MCF 10A (cell line): ENCODE measurements around the gene EMC6. TPM values are rescaled to one million over a fixed set of nuclear protein-coding genes. Genes with fewer than 3 reads are reported as not detected.

ENCODE experiments used
- BruUV-seq: library from RNA; stranded (reverse); fragments of 400-500 nt; replicated peaks from 2 replicates; lab custom pipeline; 2021; lab: Mats Ljungman, UMichigan
- CTCF ChIA-PET: fragments of 300-600 bp; sonication (Branson Sonifier 250); formaldehyde crosslinking; extraction: SDS; loops from one replicate; lab custom pipeline; 2021; ENCODE audit warnings: antibody characterized with exemption, inconsistent platforms; lab: Yijun Ruan, JAX
- POLR2A ChIA-PET: fragments of 300-600, 350-650 bp; sonication (Branson Sonifier 250); formaldehyde crosslinking; extraction: SDS; loops from one replicate; lab custom pipeline; 2020; ENCODE audit warnings: antibody characterized with exemption, inconsistent platforms; lab: Yijun Ruan, JAX
- DNase-seq: peaks from one replicate; pipeline ENCODE4 v3.0.0-alpha.2; 2018; ENCODE audit not compliant: unreplicated experiment
- H3K27ac Mint-ChIP-seq: one replicate; pipeline ENCODE4 v1.8.0; 2022; ENCODE audit warnings: mild to moderate bottlenecking, low read depth, mixed read lengths; ENCODE audit not compliant: unreplicated experiment
- H3K27me3 Mint-ChIP-seq: one replicate; pipeline ENCODE4 v1.8.0; 2022; ENCODE audit warnings: mixed read lengths; ENCODE audit not compliant: insufficient read depth, unreplicated experiment
- H3K36me3 Mint-ChIP-seq: one replicate; pipeline ENCODE4 v1.8.0; 2022; ENCODE audit warnings: mild to moderate bottlenecking, moderate library complexity, mixed read lengths; ENCODE audit not compliant: insufficient read depth, unreplicated experiment
- H3K4me1 Mint-ChIP-seq: one replicate; pipeline ENCODE4 v1.8.0; 2022; ENCODE audit warnings: mixed read lengths; ENCODE audit not compliant: insufficient read depth, unreplicated experiment
- H3K4me3 Mint-ChIP-seq: one replicate; pipeline ENCODE4 v1.8.0; 2022; ENCODE audit warnings: mild to moderate bottlenecking, moderate library complexity, mixed read lengths; ENCODE audit not compliant: unreplicated experiment
- H3K9me3 Mint-ChIP-seq: one replicate; pipeline ENCODE4 v1.8.0; 2022; ENCODE audit warnings: mixed read lengths; ENCODE audit not compliant: unreplicated experiment
- intact Hi-C: fragments of 100-400 bp; cut with micrococcal nuclease; formaldehyde crosslinking; loops from 2 replicates; pipeline ENCODE4 v1.14.1; 2022
- total RNA-seq: library from RNA; stranded (reverse); gene quantifications from 2 replicates; pipeline ENCODE4 v1.2.3, GENCODE V29; 2022
- TF ChIP-seq, protein P1 (sequence below): fragments of 200-600 bp; IDR thresholded peaks from one replicate; pipeline ENCODE4 v1.8.0; 2022; ENCODE audit warnings: antibody characterized with exemption, mild to moderate bottlenecking; ENCODE audit not compliant: unreplicated experiment

Gene EMC6
- total RNA-seq, 1 experiment from 2014 or later: 78.5 TPM

DNA sequence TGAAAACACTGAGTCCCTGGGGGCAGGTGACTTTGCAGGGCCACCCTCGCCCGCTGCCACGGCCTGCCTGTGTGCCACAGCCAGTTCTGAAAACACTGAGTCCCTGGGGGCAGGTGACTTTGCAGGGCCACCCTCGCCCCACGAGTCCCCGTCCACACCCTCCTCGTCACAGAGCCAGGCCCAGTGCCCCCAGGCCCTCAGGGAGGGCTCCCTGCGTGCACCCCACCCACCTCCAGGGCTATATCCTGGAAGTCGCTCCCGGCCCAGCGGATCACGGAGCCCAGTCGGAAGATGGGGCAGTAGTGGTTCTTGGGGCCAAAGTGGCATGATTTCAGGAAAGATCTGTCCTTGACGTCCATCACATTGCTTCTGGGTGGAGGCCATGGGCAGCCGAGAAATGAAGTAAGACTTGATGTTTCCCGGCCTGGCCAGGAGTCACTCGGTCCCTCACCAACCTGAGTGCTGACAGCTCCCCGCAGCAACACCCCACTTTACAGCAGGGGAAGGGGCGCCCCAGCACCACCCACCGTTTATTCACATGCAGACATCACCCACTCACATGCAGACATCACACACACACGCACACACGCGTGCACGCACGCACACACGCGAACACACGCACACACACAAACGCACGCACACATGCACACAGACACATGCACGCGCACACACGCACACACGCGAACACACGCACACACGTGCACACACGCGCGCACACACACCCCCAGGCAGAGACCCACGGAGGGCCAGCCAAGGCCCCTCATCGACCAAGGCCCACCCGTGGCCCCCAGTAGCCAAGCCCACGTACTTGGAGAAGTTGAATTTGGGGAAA, 20.9 kb downstream of the EMC6 start:
- Mint-ChIP-seq H3K4me1 (no peaks in the 10 kb centered on the region), H3K27ac (no peak overlapping the region), H3K9me3 (no peaks in the 10 kb centered on the region), H3K4me3 (no peak overlapping the region), H3K36me3 (no peaks in the 10 kb centered on the region), H3K27me3 (no peaks in the 10 kb centered on the region)
- CTCF ChIA-PET: no interaction called here
- no peak for DNase-seq
- POLR2A ChIA-PET: no interaction called here
- intact Hi-C loops: no loop called here
- TF ChIP-seq, protein P1, sequence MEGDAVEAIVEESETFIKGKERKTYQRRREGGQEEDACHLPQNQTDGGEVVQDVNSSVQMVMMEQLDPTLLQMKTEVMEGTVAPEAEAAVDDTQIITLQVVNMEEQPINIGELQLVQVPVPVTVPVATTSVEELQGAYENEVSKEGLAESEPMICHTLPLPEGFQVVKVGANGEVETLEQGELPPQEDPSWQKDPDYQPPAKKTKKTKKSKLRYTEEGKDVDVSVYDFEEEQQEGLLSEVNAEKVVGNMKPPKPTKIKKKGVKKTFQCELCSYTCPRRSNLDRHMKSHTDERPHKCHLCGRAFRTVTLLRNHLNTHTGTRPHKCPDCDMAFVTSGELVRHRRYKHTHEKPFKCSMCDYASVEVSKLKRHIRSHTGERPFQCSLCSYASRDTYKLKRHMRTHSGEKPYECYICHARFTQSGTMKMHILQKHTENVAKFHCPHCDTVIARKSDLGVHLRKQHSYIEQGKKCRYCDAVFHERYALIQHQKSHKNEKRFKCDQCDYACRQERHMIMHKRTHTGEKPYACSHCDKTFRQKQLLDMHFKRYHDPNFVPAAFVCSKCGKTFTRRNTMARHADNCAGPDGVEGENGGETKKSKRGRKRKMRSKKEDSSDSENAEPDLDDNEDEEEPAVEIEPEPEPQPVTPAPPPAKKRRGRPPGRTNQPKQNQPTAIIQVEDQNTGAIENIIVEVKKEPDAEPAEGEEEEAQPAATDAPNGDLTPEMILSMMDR: no peak
- no TSS peak for BruUV-seq

GRCh38 chr17:3690094-3690715, 21.6 kb downstream of the EMC6 start:
- no TSS peak for BruUV-seq
- Mint-ChIP-seq H3K27ac (no peak overlapping the region), H3K36me3 (no peaks in the 10 kb centered on the region), H3K27me3 (no peaks in the 10 kb centered on the region), H3K4me3 (no peak overlapping the region), H3K4me1 (no peaks in the 10 kb centered on the region), H3K9me3 (no peaks in the 10 kb centered on the region)
- DNase-seq: no peak
- intact Hi-C loops: no loop called here
- ChIA-PET POLR2A (no interaction called here), CTCF (no interaction called here)
- TF ChIP-seq, protein P1: no peak

DNA sequence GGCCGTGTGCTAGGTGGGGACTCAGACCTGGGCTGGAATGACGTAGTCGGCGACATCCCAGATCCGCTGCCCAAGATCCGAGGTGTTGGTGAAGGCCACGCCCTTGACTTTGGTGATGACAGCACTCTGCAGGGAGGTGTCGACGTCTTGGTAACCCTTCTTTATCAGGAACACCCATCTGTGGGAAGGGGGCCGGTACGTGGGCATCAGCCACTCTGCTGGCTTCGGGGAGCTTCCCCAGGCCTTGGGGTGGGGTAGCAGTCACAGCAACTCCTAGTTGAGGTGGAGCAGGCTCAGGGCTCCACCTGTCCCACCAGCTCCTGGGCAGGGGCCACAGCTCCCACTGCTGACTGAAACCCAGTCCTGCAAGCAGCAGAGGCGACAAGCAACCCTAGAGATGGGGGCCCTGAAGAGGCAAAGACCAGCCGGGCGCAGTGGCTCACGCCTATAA, 23.0 kb downstream of the EMC6 start:
- Mint-ChIP-seq H3K27me3 (no peaks in the 10 kb centered on the region), H3K27ac (no peak overlapping the region), H3K36me3 (no peaks in the 10 kb centered on the region), H3K4me3 (no peak overlapping the region), H3K9me3 (no peaks in the 10 kb centered on the region), H3K4me1 (no peaks in the 10 kb centered on the region)
- no peak for DNase-seq
- CTCF ChIA-PET: interaction anchor here (0.6 to 1.2 kb wide), 3 partner anchors 9 to 30 kb away, joined by 3 to 7 read pairs (median 5); no protein-coding TSS in a partner anchor
- BruUV-seq: no TSS peak
- intact Hi-C loops: no loop called here
- TF ChIP-seq, protein P1: no peak
- POLR2A ChIA-PET: interaction anchor here (0.7 kb wide), 1 partner anchor 11 kb away, joined by 5 read pairs; no protein-coding TSS in a partner anchor

- H3K27me3 Mint-ChIP-seq: no peaks in the 10 kb centered on the region
- POLR2A ChIA-PET: no interaction called here
These were observed 23.7 kb downstream of the EMC6 start for GRCh38 chr17:3692346-3692745.

More at GRCh38 chr17:3692346-3692745, 23.7 kb downstream of the EMC6 start:
- BruUV-seq: no TSS peak
- intact Hi-C loops: no loop called here
- Mint-ChIP-seq H3K4me1 (no peaks in the 10 kb centered on the region), H3K27ac (no peak overlapping the region), H3K9me3 (no peaks in the 10 kb centered on the region), H3K4me3 (no peak overlapping the region), H3K36me3 (no peaks in the 10 kb centered on the region)
- TF ChIP-seq, protein P1: no peak
- CTCF ChIA-PET: interaction anchor here (0.6 to 1.2 kb wide), 4 partner anchors 10 to 844 kb away, joined by 3 to 7 read pairs (median 4); no protein-coding TSS in a partner anchor
- no peak for DNase-seq
